Gastrocnemius medialis (tissue), 4 donors: Measurements from ENCODE around the gene CFAP298. TPM values are rescaled to one million over a fixed set of nuclear protein-coding genes. Genes with fewer than 3 reads are reported as not detected.
"Not testable (repeated sequence)": the region's sequence is repeated elsewhere in the genome, so short reads cannot be mapped to it uniquely, and the experiment has no call there.

Experiments used
- ATAC-seq, 2 donors: fragments of 150-250 bp; one replicate each; pipeline ENCODE4 v1.9.1; 2016
- DNase-seq, 2 donors: peaks; one replicate each; pipeline ENCODE4 v3.0.0-alpha.2; 2019
- H3K27ac ChIP-seq, 4 donors: fragments of 200-600 bp; sonication (generic); 1 replicate in 1 of 4; 2 replicates in 3 of 4; pipeline ENCODE4 v1.5.1; 2016 to 2018; ENCODE audit warnings: mild to moderate bottlenecking in 2 of 4, moderate library complexity in 1 of 4
- H3K27me3 ChIP-seq, 3 donors: fragments of 200-600 bp; sonication (generic) in 2 of 3; 1 replicate in 1 of 3; 2 replicates in 2 of 3; pipeline versions ENCODE4 v1.5.1 to v1.6.0; 2016 to 2019; ENCODE audit warnings: mild to moderate bottlenecking in 1 of 3, moderate library complexity in 1 of 3
- H3K36me3 ChIP-seq, 2 donors: fragments of 200-600 bp; sonication (generic) in 1 of 2; one replicate each; pipeline ENCODE4 v1.5.1; 2017 to 2018
- H3K4me1 ChIP-seq, 2 donors: fragments of 200-600 bp; sonication (generic) in 1 of 2; one replicate each; pipeline ENCODE4 v1.5.1; 2016 to 2017; ENCODE audit warnings: mild to moderate bottlenecking in 2 of 2
- H3K4me3 ChIP-seq, 4 donors: fragments of 200-600 bp; sonication (generic) in 3 of 4; 1 replicate in 1 of 4; 2 replicates in 3 of 4; pipeline ENCODE4 v1.5.1; 2016 to 2019; ENCODE audit warnings: mild to moderate bottlenecking in 2 of 4
- H3K9me3 ChIP-seq, 3 donors: fragments of 200-600 bp; sonication (generic) in 2 of 3; 1 replicate in 1 of 3; 2 replicates in 2 of 3; pipeline ENCODE4 v1.5.1; 2016 to 2019
- CTCF ChIP-seq, 5 experiments: fragments of 450-650 bp in 3 of 5; fragments of 200-600 bp in 2 of 5; sonication (generic) in 2 of 5; IDR thresholded peaks in 4 of 5; conservative IDR thresholded peaks in 1 of 5; 1 replicate in 4 of 5; 2 replicates in 1 of 5; pipeline ENCODE4 v1.5.1; 2016 to 2019; ENCODE audit warnings: antibody characterized with exemption in 5 of 5, mild to moderate bottlenecking in 3 of 5, moderate library complexity in 3 of 5
- POLR2A ChIP-seq, 2 donors: fragments of 450-650 bp; IDR thresholded peaks; one replicate each; pipeline ENCODE4 v1.6.1; 2017; ENCODE audit warnings: antibody characterized with exemption in 2 of 2, mild to moderate bottlenecking in 2 of 2, moderate library complexity in 2 of 2
- in situ Hi-C, 4 donors: fragments of 200-750 bp; cut with MboI; loops; one replicate each; pipeline versions ENCODE4 v1.15.0 to v1.8.0; 2017; ENCODE audit warnings: low sequenced_read_pairs in 4 of 4
- intact Hi-C: fragments of 100-400 bp; cut with DNase I; formaldehyde crosslinking; loops from one replicate; pipeline ENCODE4 v1.15.1; 2023; ENCODE audit warnings: low total_unique reads
- total RNA-seq, 4 donors: library from RNA; depleted of rRNA; stranded (reverse); fragments of >200 nt; gene quantifications; one replicate each; pipeline versions ENCODE4 v1.1.0 to v1.2.3, GENCODE V29; 2016

Gene CFAP298
- total RNA-seq: 10 to 100 TPM; 21.4 to 45.6 (median 38.2) TPM

GRCh38 chr21:32612075-32612998 lies at the start of gene CFAP298:
TSS of gene CFAP298 (minus strand) at chr21:32612377. CDS start at chr21:32612243, 134 bp downstream.
- TF ChIP-seq CTCF (IDR thresholded peaks at IDR 0.05 in 4 of 5, conservative IDR thresholded peaks at IDR 0.05 in 1 of 5) (no peak), POLR2A (IDR thresholded peaks at IDR 0.05) (no peak)
- ATAC-seq: peak; percentile 95 to 97
- in situ Hi-C loops: no loop called here
- Histone ChIP-seq H3K27me3 (no peaks in the 10 kb centered on the region), H3K4me3 (peak within 1 kb of the TSS; percentile 70 to 100 (median 90)), H3K4me1 (peaks cover 6 to 15% of the 10 kb centered on the region in 2 donors), H3K36me3 (peaks cover 0 to 24% of the 10 kb centered on the region in 2 donors), H3K9me3 (no peaks in the 10 kb centered on the region), H3K27ac (peak within 1 kb of the TSS; percentile 81 to 93 (median 88))
- peak; percentile 75 to 86 for DNase-seq
- intact Hi-C loops: loop anchor here (2.0 to 5.0 kb wide), 4 partner anchors 114 to 220 kb away; partner anchors contain the start of genes EVA1C, PAXBP1 and URB1

- H3K4me1 ChIP-seq, intact Hi-C loops, H3K27ac ChIP-seq, in situ Hi-C loops, H3K27me3 ChIP-seq, H3K9me3 ChIP-seq, ATAC-seq, DNase-seq, H3K4me3 ChIP-seq: not testable (repeated sequence)
- peaks cover 0 to 60% of the 10 kb centered on the region in 2 donors for H3K36me3 ChIP-seq
These were observed 49.0 kb upstream of the CFAP298 start for GRCh38 chr21:32661026-32661782.

- Histone ChIP-seq H3K4me3 (no peak overlapping the region), H3K27me3 (no peaks in the 10 kb centered on the region), H3K4me1 (no peaks in the 10 kb centered on the region), H3K9me3 (no peaks in the 10 kb centered on the region), H3K36me3 (peaks cover 0 to 46% of the 10 kb centered on the region in 2 donors), H3K27ac (no peak overlapping the region)
- DNase-seq: no peak
- in situ Hi-C loops (no loop called here), intact Hi-C loops (no loop called here)
- no peak for TF ChIP-seq CTCF (IDR thresholded peaks at IDR 0.05 in 4 of 5, conservative IDR thresholded peaks at IDR 0.05 in 1 of 5)
- no peak for TF ChIP-seq POLR2A (IDR thresholded peaks at IDR 0.05)
- ATAC-seq: no peak
These were observed 46.3 kb upstream of the CFAP298 start for GRCh38 chr21:32658524-32658923.

GRCh38 chr21:32653326-32653901 lies 41.2 kb upstream of the CFAP298 start:
- H3K36me3 ChIP-seq: peaks cover 0 to 40% of the 10 kb centered on the region in 2 donors
- intact Hi-C loops: no loop called here

More at GRCh38 chr21:32653326-32653901, 41.2 kb upstream of the CFAP298 start:
- ATAC-seq: no peak
- Histone ChIP-seq H3K4me1 (no peaks in the 10 kb centered on the region), H3K9me3 (no peaks in the 10 kb centered on the region), H3K27me3 (no peaks in the 10 kb centered on the region), H3K27ac (no peak overlapping the region), H3K4me3 (no peak overlapping the region)
- DNase-seq: no peak
- TF ChIP-seq CTCF (IDR thresholded peaks at IDR 0.05 in 4 of 5, conservative IDR thresholded peaks at IDR 0.05 in 1 of 5) (peak in 2 of 5 experiments; percentile 25 to 35), POLR2A (IDR thresholded peaks at IDR 0.05) (no peak)
- in situ Hi-C loops: no loop called here
